H1 (cell line): ENCODE data around the gene PTTG1IP. TPM values are rescaled to one million over a fixed set of nuclear protein-coding genes. Genes with fewer than 3 reads are reported as not detected.

Source experiments
- HDAC2 ChIP-seq, 2 experiments: fragments of 300-600 bp in 1 of 2; sonication (generic) in 1 of 2; IDR thresholded peaks; 2 replicates each; pipeline ENCODE4 v1.6.1; 2011 to 2012; ENCODE audit warnings: low read depth in 2 of 2, low read length in 2 of 2, mild to moderate bottlenecking in 2 of 2, moderate library complexity in 2 of 2, borderline replicate concordance in 1 of 2, inconsistent platforms in 1 of 2
- TCF12 ChIP-seq: IDR thresholded peaks from 2 replicates; pipeline ENCODE4 v1.6.1; 2011; ENCODE audit warnings: low read depth, mild to moderate bottlenecking, low read length
- polyA plus RNA-seq, 7 experiments: library from polyadenylated mRNA; depleted of rRNA in 3 of 7; stranded (reverse) in 5 of 7; unstranded in 2 of 7; fragments of >200 nt in 5 of 7; fragments of 200-250 nt in 2 of 7; gene quantifications; 1 replicate in 5 of 7; 2 replicates in 1 of 7; 4 replicates in 1 of 7; pipeline versions ENCODE4 v1.2.1 to v1.2.3, GENCODE V29; 2011 to 2013; ENCODE audit warnings: missing spikeins in 2 of 7, mixed read lengths in 2 of 7
- total RNA-seq: library from RNA; stranded (reverse); fragmentation: NEBNext Ultra II Directional; extraction: Animal tissue kit (Norgen Biotek cat#: 25700); gene quantifications from 2 replicates; pipeline ENCODE4 v1.2.1, GENCODE V29; 2021
- TF ChIP-seq, protein P1 (sequence below), 3 experiments: IDR thresholded peaks; 1 replicate in 2 of 3; 2 replicates in 1 of 3; pipeline versions ENCODE4 v1.5.1 to v1.6.1; 2011; ENCODE audit warnings: low read length in 3 of 3, mild to moderate bottlenecking in 3 of 3, inconsistent platforms in 2 of 3, low read depth in 1 of 3, moderate library complexity in 1 of 3; ENCODE audit not compliant: insufficient read depth in 1 of 3; ENCODE audit errors: control extremely low read depth in 1 of 3

PTTG1IP gene
- total and polyA plus RNA-seq, 2 of the 8 experiments (the other 6 are each of a cell fraction or from before 2014, with no cell fraction given), result 90.8 to 130 TPM

GRCh38 chr21:44872323-44872648, 1.2 kb downstream of the PTTG1IP start (continued):
- TF ChIP-seq HDAC2 (IDR thresholded peaks at IDR 0.05; ENCODE audit: borderline replicate concordance in 1 of 2, low read depth in 2 of 2, low read length in 2 of 2) (no peak), TCF12 (no peak)
- TF ChIP-seq, protein P1, sequence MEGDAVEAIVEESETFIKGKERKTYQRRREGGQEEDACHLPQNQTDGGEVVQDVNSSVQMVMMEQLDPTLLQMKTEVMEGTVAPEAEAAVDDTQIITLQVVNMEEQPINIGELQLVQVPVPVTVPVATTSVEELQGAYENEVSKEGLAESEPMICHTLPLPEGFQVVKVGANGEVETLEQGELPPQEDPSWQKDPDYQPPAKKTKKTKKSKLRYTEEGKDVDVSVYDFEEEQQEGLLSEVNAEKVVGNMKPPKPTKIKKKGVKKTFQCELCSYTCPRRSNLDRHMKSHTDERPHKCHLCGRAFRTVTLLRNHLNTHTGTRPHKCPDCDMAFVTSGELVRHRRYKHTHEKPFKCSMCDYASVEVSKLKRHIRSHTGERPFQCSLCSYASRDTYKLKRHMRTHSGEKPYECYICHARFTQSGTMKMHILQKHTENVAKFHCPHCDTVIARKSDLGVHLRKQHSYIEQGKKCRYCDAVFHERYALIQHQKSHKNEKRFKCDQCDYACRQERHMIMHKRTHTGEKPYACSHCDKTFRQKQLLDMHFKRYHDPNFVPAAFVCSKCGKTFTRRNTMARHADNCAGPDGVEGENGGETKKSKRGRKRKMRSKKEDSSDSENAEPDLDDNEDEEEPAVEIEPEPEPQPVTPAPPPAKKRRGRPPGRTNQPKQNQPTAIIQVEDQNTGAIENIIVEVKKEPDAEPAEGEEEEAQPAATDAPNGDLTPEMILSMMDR (IDR thresholded peaks at IDR 0.05; ENCODE audit: control extremely low read depth in 1 of 3, insufficient read depth in 1 of 3, low read depth in 1 of 3, low read length in 3 of 3), result no peak
